Pancreas (tissue), 10 donors: ENCODE measurements around the gene NREP. TPM values are rescaled to one million over a fixed set of nuclear protein-coding genes. Genes with fewer than 3 reads are reported as not detected.

Experiments used
- ATAC-seq, 4 donors: fragments of 200-7000 bp; cut with Tn5 transposase; one replicate each; pipeline versions ENCODE4 v1.8.0 to v1.9.1; 2020; ENCODE audit warnings: mild to moderate bottlenecking in 4 of 4, moderate library complexity in 4 of 4
- DNase-seq, 6 donors: peaks; one replicate each; pipeline ENCODE4 v3.0.0-alpha.2; 2020
- FAIRE-seq: peaks from 2 replicates; lab custom pipeline; 2012; peaks lifted over from hg19 to GRCh38; lab: Jason Lieb, UNC
- H3K27ac ChIP-seq, 4 donors: fragments of 200-600 bp; sonication (generic); 1 replicate in 3 of 4; 2 replicates in 1 of 4; pipeline versions ENCODE4 v1.5.0 to v1.8.0; 2020
- H3K27me3 ChIP-seq, 4 donors: fragments of 200-600 bp; one replicate each; pipeline ENCODE4 v1.8.0; 2021
- H3K36me3 ChIP-seq, 3 donors: fragments of 200-600 bp; sonication (generic) in 1 of 3; one replicate each; pipeline versions ENCODE4 v1.5.0 to v1.8.0; 2020 to 2021
- H3K4me1 ChIP-seq, 3 donors: fragments of 200-600 bp; one replicate each; pipeline ENCODE4 v1.8.0; 2021
- H3K4me3 ChIP-seq, 4 donors: fragments of 200-600 bp; sonication (generic) in 2 of 4; one replicate each; pipeline versions ENCODE4 v1.5.0 to v1.8.0; 2020 to 2021
- H3K9me3 ChIP-seq, 4 donors: fragments of 200-600 bp; one replicate each; pipeline ENCODE4 v1.8.0; 2021
- CTCF ChIP-seq, 4 donors: fragments of 200-600 bp; sonication (generic) in 3 of 4; IDR thresholded peaks; one replicate each; pipeline versions ENCODE4 v1.5.0 to v1.8.0; 2021; ENCODE audit warnings: antibody characterized with exemption in 4 of 4
- WGBS, 2 donors: extraction: QIAGEN DNeasy Blood & Tissue Kit; methylation state at CpG; one replicate each; pipeline ENCODE4 v1.1.7; 2013; 5-methylcytosine and 5-hydroxymethylcytosine counted together
- intact Hi-C, 3 donors: fragments of 100-400 bp; cut with DNase I; formaldehyde crosslinking; loops; one replicate each; pipeline versions ENCODE4 v1.11.1 to v1.14.2; 2022
- polyA plus RNA-seq, 2 donors: library from polyadenylated mRNA; stranded (reverse); fragments of 200-250 nt; gene quantifications; one replicate each; pipeline ENCODE4 v1.2.3, GENCODE V29; 2013
- total RNA-seq, 6 donors: library from RNA; stranded (reverse); fragmentation: NEBNext Ultra II Directional in 4 of 6; extraction: Animal tissue kit (Norgen Biotek cat#: 25700) in 4 of 6; gene quantifications; one replicate each; pipeline versions ENCODE4 v1.2.1 to v1.2.4, GENCODE V29; 2021 to 2023
- donor health status: healthy with polysubstance abuse.
- donor health status: DM: no; HTN: no; CAD: no; lungs with moderate emphysema.
- donor health status: DM: no; HTN: no; CAD: no.
- donor health status: control.
- donor health status: control.
- donor health status: Bipolar disorder and iron deficiency.
- donor health status: DM: yes; HTN: yes; CAD: no.
- donor health status: DM: no; HTN: no; CAD: no.
- donor health status: DM: no; HTN: no; CAD: no.
- donor health status: DM: yes; HTN: yes; CAD: no.

The NREP gene
- total and polyA plus RNA-seq, 8 donors: 2.3 to 19.1 (median 5.0) TPM

- no peak for TF ChIP-seq CTCF (IDR thresholded peaks at IDR 0.05)
- Histone ChIP-seq H3K27me3 (no peaks in the 10 kb centered on the region), H3K4me1 (peaks cover 4 to 12% (median 8%) of the 10 kb centered on the region in 3 donors), H3K27ac (no peak overlapping the region), H3K36me3 (no peaks in the 10 kb centered on the region), H3K4me3 (no peak overlapping the region), H3K9me3 (no peaks in the 10 kb centered on the region)
- no peak for DNase-seq
- ATAC-seq: peak in 3 of 4 donors; percentile 29 to 56 (median 40)
- intact Hi-C loops: no loop called here
- 59 to 62% methylated on average over 5 of the region's 6 CpGs for WGBS, 2 donors
- FAIRE-seq: no peak
Measured at GRCh38 chr5:111734013-111734412, 23.0 kb downstream of the NREP start.

- Histone ChIP-seq H3K27me3 (no peaks in the 10 kb centered on the region), H3K36me3 (no peaks in the 10 kb centered on the region), H3K27ac (no peak overlapping the region), H3K4me3 (no peak overlapping the region), H3K4me1 (peaks cover 4 to 12% (median 8%) of the 10 kb centered on the region in 3 donors), H3K9me3 (no peaks in the 10 kb centered on the region)
- no peak for DNase-seq
- no peak for FAIRE-seq
- TF ChIP-seq CTCF (IDR thresholded peaks at IDR 0.05): no peak
- WGBS, 2 donors: 82 to 89% methylated on average over 7 of the region's 7 CpGs
- intact Hi-C loops: no loop called here
- no peak for ATAC-seq
Measured at GRCh38 chr5:111733571-111733970, 23.4 kb downstream of the NREP start.

- H3K27ac ChIP-seq: no peak overlapping the region
- FAIRE-seq (no peak), DNase-seq (no peak), ATAC-seq (peak in 1 of 4 donors; percentile 21)
- no peak for TF ChIP-seq CTCF (IDR thresholded peaks at IDR 0.05)
- H3K36me3 ChIP-seq: no peaks in the 10 kb centered on the region
- H3K27me3 ChIP-seq: no peaks in the 10 kb centered on the region
- no peak overlapping the region for H3K4me3 ChIP-seq
- intact Hi-C loops: no loop called here
- 95 to 96% methylated on average over 7 of the region's 7 CpGs for WGBS, 2 donors
- H3K9me3 ChIP-seq: no peaks in the 10 kb centered on the region
- H3K4me1 ChIP-seq: peaks cover 4 to 8% (median 8%) of the 10 kb centered on the region in 3 donors
Measured at GRCh38 chr5:111731638-111732037, 25.4 kb downstream of the NREP start.

- no peak for FAIRE-seq
- peak; percentile 73 to 91 (median 90) for ATAC-seq
- H3K27me3 ChIP-seq: no peaks in the 10 kb centered on the region
- H3K36me3 ChIP-seq: no peaks in the 10 kb centered on the region
- no peak for DNase-seq
- no peak overlapping the region for H3K4me3 ChIP-seq
- TF ChIP-seq CTCF (IDR thresholded peaks at IDR 0.05): no peak
- H3K4me1 ChIP-seq: peaks cover 4 to 8% (median 8%) of the 10 kb centered on the region in 3 donors
- 74 to 75% methylated on average over 8 of the region's 8 CpGs for WGBS, 2 donors
- peak overlapping the region in 2 of 4 donors; percentile 12 to 30 for H3K27ac ChIP-seq
- H3K9me3 ChIP-seq: no peaks in the 10 kb centered on the region
- intact Hi-C loops: no loop called here
Measured at GRCh38 chr5:111730659-111731382, 26.2 kb downstream of the NREP start.

- intact Hi-C loops: no loop called here
- 91 to 94% methylated on average over 3 of the region's 3 CpGs for WGBS, 2 donors
- no peak for FAIRE-seq
Measured at GRCh38 chr5:111728941-111729340, 28.1 kb downstream of the NREP start.

More at GRCh38 chr5:111728941-111729340, 28.1 kb downstream of the NREP start:
- ATAC-seq (no peak), DNase-seq (no peak)
- no peak overlapping the region for H3K27ac ChIP-seq
- H3K4me1 ChIP-seq: peaks cover 0 to 8% (median 4%) of the 10 kb centered on the region in 3 donors
- no peak overlapping the region for H3K4me3 ChIP-seq
- no peaks in the 10 kb centered on the region for H3K9me3 ChIP-seq
- no peak for TF ChIP-seq CTCF (IDR thresholded peaks at IDR 0.05)
- no peaks in the 10 kb centered on the region for H3K36me3 ChIP-seq
- H3K27me3 ChIP-seq: no peaks in the 10 kb centered on the region
